ENCODE data around the gene PPP1R13B. TPM values are rescaled to one million over a fixed set of nuclear protein-coding genes. Genes with fewer than 3 reads are reported as not detected.

Gene PPP1R13B
- total and polyA plus RNA-seq, 8 donors, result 20.9 to 33.9 (median 26.9) TPM

GRCh38 chr14:103705504-103706284 is 141.7 kb downstream of the PPP1R13B start:
- H3K36me3 ChIP-seq, result peaks cover 0 to 8% (median 0%) of the 10 kb centered on the region in 3 donors
- H3K4me1 ChIP-seq, result no peaks in the 10 kb centered on the region
- FAIRE-seq (no peak), ATAC-seq (peak in 1 of 4 donors; percentile 4), DNase-seq (peak in 1 of 6 donors; percentile 70)
- H3K27me3 ChIP-seq, result no peaks in the 10 kb centered on the region
- H3K9me3 ChIP-seq, result no peaks in the 10 kb centered on the region
- H3K27ac ChIP-seq, result peak overlapping the region in 1 of 4 donors; percentile 54
- TF ChIP-seq CTCF (IDR thresholded peaks at IDR 0.05), result no peak
- no peak overlapping the region for H3K4me3 ChIP-seq
- WGBS, 2 donors, result 80 to 82% methylated on average over 28 of the region's 28 CpGs
- intact Hi-C loops (cut with DNase I), result no loop called here

- peaks cover 0 to 8% (median 0%) of the 10 kb centered on the region in 3 donors for H3K36me3 ChIP-seq
- FAIRE-seq (no peak), DNase-seq (peak in 2 of 6 donors; percentile 50 to 64), ATAC-seq (peak; percentile 23 to 59 (median 45))
- WGBS, 2 donors, result 80 to 86% methylated on average over 15 of the region's 15 CpGs
- no peaks in the 10 kb centered on the region for H3K27me3 ChIP-seq
- H3K27ac ChIP-seq, result peak overlapping the region in 1 of 4 donors; percentile 54
- H3K4me1 ChIP-seq, result no peaks in the 10 kb centered on the region
- intact Hi-C loops (cut with DNase I), result no loop called here
- H3K9me3 ChIP-seq, result no peaks in the 10 kb centered on the region
- H3K4me3 ChIP-seq, result no peak overlapping the region
- no peak for TF ChIP-seq CTCF (IDR thresholded peaks at IDR 0.05)
Observed at GRCh38 chr14:103705118-103705503, 142.3 kb downstream of the PPP1R13B start.

GRCh38 chr14:103704708-103705107 is 142.7 kb downstream of the PPP1R13B start:
- no peak for FAIRE-seq
- Histone ChIP-seq H3K4me1 (no peaks in the 10 kb centered on the region), H3K27ac (peak overlapping the region in 1 of 4 donors; percentile 54), H3K36me3 (peaks cover 0 to 8% (median 0%) of the 10 kb centered on the region in 3 donors), H3K4me3 (no peak overlapping the region), H3K27me3 (no peaks in the 10 kb centered on the region), H3K9me3 (no peaks in the 10 kb centered on the region)
- intact Hi-C loops (cut with DNase I), result no loop called here
- no peak for TF ChIP-seq CTCF (IDR thresholded peaks at IDR 0.05)
- WGBS, 2 donors, result 83 to 87% methylated on average over 13 of the region's 13 CpGs
- ATAC-seq, result no peak
- DNase-seq, result peak in 1 of 6 donors; percentile 20

- FAIRE-seq (no peak), ATAC-seq (no peak), DNase-seq (peak in 1 of 6 donors; percentile 49)
- peaks cover 0 to under 1% (median 0%) of the 10 kb centered on the region in 3 donors for H3K4me1 ChIP-seq
- no peak overlapping the region for H3K4me3 ChIP-seq
- 85 to 88% methylated on average over 24 of the region's 24 CpGs for WGBS, 2 donors
- intact Hi-C loops (cut with DNase I), result no loop called here
- no peaks in the 10 kb centered on the region for H3K27me3 ChIP-seq
- H3K9me3 ChIP-seq, result no peaks in the 10 kb centered on the region
- H3K27ac ChIP-seq, result no peak overlapping the region
- no peak for TF ChIP-seq CTCF (IDR thresholded peaks at IDR 0.05)
- H3K36me3 ChIP-seq, result peaks cover 0 to 8% (median 0%) of the 10 kb centered on the region in 3 donors
Observed at GRCh38 chr14:103703433-103704385, 143.7 kb downstream of the PPP1R13B start.
